ENCODE results near the gene PLPPR1. TPM values are rescaled to one million over a fixed set of nuclear protein-coding genes. Genes with fewer than 3 reads are reported as not detected.

PLPPR1 gene
- total and polyA plus RNA-seq, 2 of the 4 experiments (the other 2 are of a cell fraction): not detected

- Histone ChIP-seq H3K23ac (ENCODE audit: low read depth, low read length) (no peak overlapping the region), H3K9ac (ENCODE audit: low read depth, low read length) (no peak overlapping the region), H3K4me2 (ENCODE audit: low read depth, low read length) (no peak overlapping the region), H3K9me1 (ENCODE audit: insufficient read depth, low read length) (no peaks in the 10 kb centered on the region), H3K18ac (ENCODE audit: low read depth, low read length) (no peak overlapping the region), H3K27ac (ENCODE audit: insufficient read depth, low read length) (no peak overlapping the region), H3K79me1 (ENCODE audit: low read depth in 1 of 2, low read length in 2 of 2) (no peaks in the 10 kb centered on the region), H3K27me3 (ENCODE audit: control insufficient read depth, insufficient read depth, low read length) (no peaks in the 10 kb centered on the region), H3K9me3 (ENCODE audit: control insufficient read depth, insufficient read depth, low read length) (no peaks in the 10 kb centered on the region), H2BK5ac (ENCODE audit: low read depth, low read length, poor library complexity, severe bottlenecking) (no peak overlapping the region), H3K36me3 (ENCODE audit: control insufficient read depth, insufficient read depth, low read length) (no peaks in the 10 kb centered on the region), H2AK5ac (ENCODE audit: low read depth, low read length) (no peak overlapping the region), H2AFZ (replicated peaks; ENCODE audit: low read length, poor library complexity) (no peak overlapping the region), H4K20me1 (ENCODE audit: insufficient read depth, low read length) (no peaks in the 10 kb centered on the region), H4K5ac (ENCODE audit: low read depth, low read length) (no peak overlapping the region), H2BK15ac (ENCODE audit: low read depth, low read length) (no peak overlapping the region), H2AK9ac (replicated peaks; ENCODE audit: low read depth, low read length, poor library complexity) (no peak overlapping the region), H4K91ac (ENCODE audit: insufficient read depth, low read depth, low read length) (no peak overlapping the region), H2BK120ac (ENCODE audit: low read depth, low read length) (no peak overlapping the region), H3K14ac (replicated peaks; ENCODE audit: low read depth, low read length) (no peak overlapping the region), H3K4me3 (ENCODE audit: insufficient read depth, low read depth, low read length) (no peak overlapping the region), H3K4ac (ENCODE audit: low read depth, low read length) (no peak overlapping the region), H3K56ac (ENCODE audit: extremely low read depth, insufficient read depth, low read length) (no peak overlapping the region), H2BK20ac (ENCODE audit: low read depth, low read length) (no peak overlapping the region), H3K4me1 (ENCODE audit: control insufficient read depth, insufficient read depth, low read length) (no peaks in the 10 kb centered on the region), H4K8ac (ENCODE audit: low read depth in 2 of 2, low read length in 2 of 2) (no peak overlapping the region)
- in situ Hi-C loops (cut with MboI; ENCODE audit: low sequenced_read_pairs): no loop called here
- no peak for DNase-seq
- POLR2A ChIA-PET (ENCODE audit: unreplicated experiment): no interaction called here
- BruUV-seq (replicated peaks): no TSS peak
- WGBS, 2 experiments (ENCODE audit: extremely low coverage in 2 of 2, insufficient read length in 1 of 2): no CpG with 5 or more reads among the region's 7 CpGs
- CTCF ChIA-PET: no interaction called here
- intact Hi-C loops (cut with micrococcal nuclease): no loop called here
- dilution Hi-C loops (cut with HindIII; ENCODE audit: low sequenced_read_pairs, unreplicated experiment): no loop called here
- no peak for ATAC-seq (ENCODE audit: low read depth)
- TF ChIP-seq POLR2A (IDR thresholded peaks at IDR 0.05; ENCODE audit: low read depth, low read length): no peak
- no peak for TF ChIP-seq NFE2L2 (IDR thresholded peaks at IDR 0.05; ENCODE audit: low read depth, low read length)
- TF ChIP-seq CTCF (conservative IDR thresholded peaks at IDR 0.05; ENCODE audit: low read depth, low read length): no peak
- TF ChIP-seq BHLHE40 (IDR thresholded peaks at IDR 0.05; ENCODE audit: low read depth, low read length): no peak
- TF ChIP-seq ELK1 (IDR thresholded peaks at IDR 0.05; ENCODE audit: borderline replicate concordance, low read depth, low read length): no peak
- no peak for TF ChIP-seq FOS (IDR thresholded peaks at IDR 0.05; ENCODE audit: low read depth, low read length)
- no peak for TF ChIP-seq MAFK (IDR thresholded peaks at IDR 0.05; ENCODE audit: low read depth, low read length)
- TF ChIP-seq RAD21 (IDR thresholded peaks at IDR 0.05; ENCODE audit: low read length): no peak
- TF ChIP-seq CHD1 (IDR thresholded peaks at IDR 0.05; ENCODE audit: low read depth, low read length): no peak
- TF ChIP-seq MAZ (IDR thresholded peaks at IDR 0.05; ENCODE audit: borderline replicate concordance, low read depth, low read length): no peak
- TF ChIP-seq RFX5 (IDR thresholded peaks at IDR 0.05; ENCODE audit: low read depth, low read length): no peak
- no peak for TF ChIP-seq MXI1 (IDR thresholded peaks at IDR 0.05; ENCODE audit: borderline replicate concordance, low read depth, low read length)
- no peak for TF ChIP-seq USF2 (IDR thresholded peaks at IDR 0.05; ENCODE audit: low read depth, low read length)
- no peak for TF ChIP-seq RCOR1 (IDR thresholded peaks at IDR 0.05; ENCODE audit: insufficient replicate concordance, low read length)
- TF ChIP-seq SMC3 (IDR thresholded peaks at IDR 0.05; ENCODE audit: low read depth, low read length): no peak
Observed at GRCh38 chr9:101354765-101355708, 326.5 kb downstream of the PLPPR1 start.
